ENCODE results near the gene HES1.
"Not testable (repeated sequence)": the region's sequence is repeated elsewhere in the genome, so short reads cannot be mapped to it uniquely, and the experiment has no call there.

HES1 gene

GRCh38 chr3:194135806-194136518 is at the start of gene HES1:
Gene HES1 (plus strand): TSS chr3:194136148. CDS start chr3:194136381, 233 bp downstream.
- DNase-seq = peak; percentile 45

GRCh38 chr3:194086388-194087075 is 49.4 kb upstream of the HES1 start:
- DNase-seq = no peak

- no peak for DNase-seq
Measured at GRCh38 chr3:194087280-194087679, 48.7 kb upstream of the HES1 start.

- DNase-seq = no peak
Measured at GRCh38 chr3:194087995-194088855, 47.7 kb upstream of the HES1 start.

GRCh38 chr3:194089357-194090177 is 46.4 kb upstream of the HES1 start:
- DNase-seq = no peak

GRCh38 chr3:194090178-194090555 is 45.8 kb upstream of the HES1 start:
- not testable (repeated sequence) for DNase-seq

- no peak for DNase-seq
Measured at GRCh38 chr3:194090716-194091115, 45.2 kb upstream of the HES1 start.

GRCh38 chr3:194091141-194091540 is 44.8 kb upstream of the HES1 start:
- DNase-seq = no peak

- not testable (repeated sequence) for DNase-seq
Measured at GRCh38 chr3:194091897-194092296, 44.1 kb upstream of the HES1 start.

- no peak for DNase-seq
Measured at GRCh38 chr3:194092881-194093301, 43.1 kb upstream of the HES1 start.

- DNase-seq = no peak
Measured at GRCh38 chr3:194093842-194094241, 42.1 kb upstream of the HES1 start.

- no peak for DNase-seq
Measured at GRCh38 chr3:194095464-194095863, 40.5 kb upstream of the HES1 start.

GRCh38 chr3:194095902-194096301 is 40.0 kb upstream of the HES1 start:
- DNase-seq = no peak

GRCh38 chr3:194097141-194097882 is 38.6 kb upstream of the HES1 start:
- DNase-seq = no peak

- no peak for DNase-seq
Measured at GRCh38 chr3:194098081-194098842, 37.7 kb upstream of the HES1 start.

- no peak for DNase-seq
Measured at GRCh38 chr3:194098843-194099183, 37.1 kb upstream of the HES1 start.

- DNase-seq = no peak
Measured at GRCh38 chr3:194099215-194099614, 36.7 kb upstream of the HES1 start.

GRCh38 chr3:194100856-194101390 is 35.0 kb upstream of the HES1 start:
- no peak for DNase-seq

- no peak for DNase-seq
Measured at GRCh38 chr3:194101592-194102432, 34.1 kb upstream of the HES1 start.

GRCh38 chr3:194102436-194102835 is 33.5 kb upstream of the HES1 start:
- DNase-seq = no peak
